K562 (cell line): ENCODE results near the gene YTHDC2. TPM values are rescaled to one million over a fixed set of nuclear protein-coding genes. Genes with fewer than 3 reads are reported as not detected.

Source experiments
- ATAC-seq: fragments of 200-7000 bp; cut with Tn5 transposase; 3 replicates; pipeline ENCODE4 v1.9.1; 2020; ENCODE audit warnings: moderate library complexity
- BruUV-seq: library from RNA; stranded (reverse); fragments of 400-500 nt; replicated peaks from 2 replicates; lab custom pipeline; 2021; lab: Mats Ljungman, UMichigan
- CTCF ChIA-PET: fragments of 300-600 bp; formaldehyde crosslinking; extraction: SDS; loops from one replicate; lab custom pipeline; 2021; ENCODE audit warnings: low intra/inter-chr PET ratio; lab: Yijun Ruan, JAX
- POLR2A ChIA-PET: fragments of 300-600, 350-650 bp; sonication (Branson Sonifier 250); formaldehyde crosslinking; extraction: SDS; loops from one replicate; lab custom pipeline; 2021; ENCODE audit warnings: antibody characterized with exemption, inconsistent platforms; lab: Yijun Ruan, JAX
- DNase-seq, 4 experiments: peaks; one replicate each; pipeline versions ENCODE4 v3.0.0 to v3.0.0-alpha.2; 2011 to 2018; ENCODE audit warnings: low spot score in 3 of 4, mixed read lengths in 3 of 4; ENCODE audit errors: extremely low read depth in 1 of 4
- FAIRE-seq: peaks from 2 replicates; lab custom pipeline; 2011; peaks lifted over from hg19 to GRCh38; lab: Jason Lieb, UNC
- H2AFZ ChIP-seq: 2 replicates; pipeline ENCODE4 v1.6.0; 2011; ENCODE audit warnings: low read depth, low read length, control low read depth, inconsistent platforms
- H3K27ac ChIP-seq: fragments of 200-600 bp; 3 replicates; pipeline ENCODE4 v1.8.0; 2011; ENCODE audit warnings: low read depth, mild to moderate bottlenecking, control low read depth, inconsistent platforms, low read length, moderate library complexity, mixed read lengths; ENCODE audit errors: extremely low read depth
- H3K27me3 ChIP-seq, 2 experiments: fragments of 300-600 bp in 1 of 2; 2 replicates in 1 of 2; 3 replicates in 1 of 2; pipeline versions ENCODE4 v1.6.0 to v1.8.0; 2011; ENCODE audit warnings: inconsistent platforms in 2 of 2, low read length in 2 of 2, mild to moderate bottlenecking in 1 of 2, mixed read lengths in 1 of 2, moderate library complexity in 1 of 2; ENCODE audit not compliant: control insufficient read depth in 2 of 2, insufficient read depth in 2 of 2
- H3K36me3 ChIP-seq: fragments of 300-600 bp; 3 replicates; pipeline ENCODE4 v1.8.0; 2011; ENCODE audit warnings: mild to moderate bottlenecking, low read length, inconsistent platforms; ENCODE audit not compliant: control insufficient read depth, insufficient read depth
- H3K4me1 ChIP-seq, 2 experiments: fragments of 200-600 bp in 1 of 2; replicated peaks in 1 of 2; 2 replicates in 1 of 2; 3 replicates in 1 of 2; pipeline versions ENCODE4 v1.5.1 to v1.8.0; 2011; ENCODE audit warnings: inconsistent platforms in 2 of 2, low read length in 2 of 2, mild to moderate bottlenecking in 1 of 2, mixed read lengths in 1 of 2, moderate library complexity in 1 of 2; ENCODE audit not compliant: control insufficient read depth in 2 of 2, insufficient read depth in 2 of 2
- H3K4me2 ChIP-seq: 2 replicates; pipeline ENCODE4 v1.6.1; 2011; ENCODE audit warnings: low read length, control low read depth, inconsistent platforms, mixed read lengths; ENCODE audit not compliant: insufficient read depth
- H3K4me3 ChIP-seq: fragments of 200-600 bp; sonication (generic), shearing (Covaris generic); 2 replicates; pipeline ENCODE4 v1.5.1; 2016; ENCODE audit warnings: control low read depth, inconsistent platforms
- H3K79me2 ChIP-seq: fragments of 200-600 bp; 3 replicates; pipeline ENCODE4 v1.8.0; 2011; ENCODE audit warnings: low read length, inconsistent platforms; ENCODE audit not compliant: control insufficient read depth, insufficient read depth
- H3K9ac ChIP-seq, 2 experiments: 2 replicates each; pipeline versions ENCODE4 v1.6.0 to v1.6.1; 2011; ENCODE audit warnings: low read depth in 2 of 2, low read length in 2 of 2, control low read depth in 1 of 2, inconsistent platforms in 1 of 2, mild to moderate bottlenecking in 1 of 2, mixed read lengths in 1 of 2; ENCODE audit not compliant: insufficient read depth in 1 of 2
- H3K9me1 ChIP-seq: one replicate; pipeline ENCODE4 v1.6.0; 2011; ENCODE audit warnings: inconsistent platforms, mild to moderate bottlenecking, low read length, moderate library complexity; ENCODE audit not compliant: control insufficient read depth, insufficient read depth
- H3K9me3 ChIP-seq: replicated peaks from 2 replicates; pipeline ENCODE4 v1.5.1; 2011; ENCODE audit warnings: low read depth, low read length, inconsistent platforms; ENCODE audit not compliant: control insufficient read depth, insufficient read depth
- H4K20me1 ChIP-seq: replicated peaks from 2 replicates; pipeline ENCODE4 v1.6.1; 2011; ENCODE audit warnings: low read length, inconsistent platforms, mixed read lengths; ENCODE audit not compliant: control insufficient read depth, insufficient read depth
- ETV6 ChIP-seq, 3 experiments: fragments of 150-350 bp in 1 of 3; sonication (generic) in 1 of 3; formaldehyde crosslinking in 1 of 3; IDR thresholded peaks; 2 replicates each; pipeline versions ENCODE4 v1.6.1 to v1.8.0; 2014 to 2022; ENCODE audit warnings: borderline replicate concordance in 2 of 3, low read depth in 2 of 3, antibody characterized with exemption in 1 of 3, low read length in 1 of 3, mild to moderate bottlenecking in 1 of 3, missing genetic modification reagents in 1 of 3
- KHSRP ChIP-seq: fragments of 450-650 bp; IDR thresholded peaks from 2 replicates; pipeline ENCODE4 v1.6.1; 2017
- MCM2 ChIP-seq: fragments of 450-650 bp; IDR thresholded peaks from 2 replicates; pipeline ENCODE4 v1.6.1; 2017; ENCODE audit warnings: low read depth, mild to moderate bottlenecking
- NCOR1 ChIP-seq: fragments of 450-650 bp; IDR thresholded peaks from 2 replicates; pipeline ENCODE4 v1.6.1; 2016; ENCODE audit warnings: mild to moderate bottlenecking, moderate library complexity
- RBFOX2 ChIP-seq: fragments of 200-400 bp; formaldehyde crosslinking; IDR thresholded peaks from 2 replicates; pipeline ENCODE4 v1.6.1; 2017; ENCODE audit warnings: low read depth, mild to moderate bottlenecking, low read length, moderate library complexity
- TBP ChIP-seq: optimal IDR thresholded peaks from 2 replicates; pipeline ENCODE3; 2011; ENCODE audit warnings: low read depth, low read length, improper control_type of control experiment
- WGBS: fragments of 100-300 bp; shearing (Covaris generic); methylation state at CpG from one replicate; pipeline ENCODE4 v1.1.6; 2016; ENCODE audit warnings: low coverage, mixed read lengths; ENCODE audit not compliant: insufficient coverage; ENCODE audit errors: missing lambda C conversion rate; 5-methylcytosine and 5-hydroxymethylcytosine counted together
- in situ Hi-C: fragments of 300-500 bp; cut with MboI; formaldehyde crosslinking; loops from 4 replicates; pipeline ENCODE4 v1.15.0; 2018; ENCODE audit warnings: inconsistent platforms, mixed read lengths
- intact Hi-C: fragments of 100-400 bp; cut with micrococcal nuclease; formaldehyde crosslinking; loops from 2 replicates; pipeline ENCODE4 v1.14.2; 2022
- polyA plus RNA-seq, 8 experiments: library from polyadenylated mRNA; depleted of rRNA in 4 of 8; stranded (reverse) in 5 of 8; unstranded in 3 of 8; fragments of >200 nt; fragmentation: Nextera tagmentation in 2 of 8; fragmentation: Illumina TruSeq in 1 of 8; extraction: Ambion mirVana in 2 of 8; extraction: Trizol in 1 of 8; gene quantifications; 2 replicates each; pipeline versions ENCODE4 v1.2.1 to v1.2.3, GENCODE V29; 2011 to 2014; ENCODE audit warnings: inconsistent platforms in 1 of 8, missing spikeins in 1 of 8
- total RNA-seq, 7 experiments: library from RNA; depleted of rRNA in 6 of 7; stranded (reverse); fragments of >200 nt in 6 of 7; fragmentation: Illumina TruSeq in 2 of 7; extraction: Trizol in 2 of 7; gene quantifications; 2 replicates each; pipeline versions ENCODE4 v1.2.1 to v1.2.3, GENCODE V29; 2011 to 2021; ENCODE audit warnings: low replicate concordance in 1 of 7

YTHDC2 gene
- total and polyA plus RNA-seq, 9 of the 15 experiments (the other 6 are each of a cell fraction or from before 2014, with no cell fraction given) = 2.7 to 21.6 (median 15.9) TPM

DNA sequence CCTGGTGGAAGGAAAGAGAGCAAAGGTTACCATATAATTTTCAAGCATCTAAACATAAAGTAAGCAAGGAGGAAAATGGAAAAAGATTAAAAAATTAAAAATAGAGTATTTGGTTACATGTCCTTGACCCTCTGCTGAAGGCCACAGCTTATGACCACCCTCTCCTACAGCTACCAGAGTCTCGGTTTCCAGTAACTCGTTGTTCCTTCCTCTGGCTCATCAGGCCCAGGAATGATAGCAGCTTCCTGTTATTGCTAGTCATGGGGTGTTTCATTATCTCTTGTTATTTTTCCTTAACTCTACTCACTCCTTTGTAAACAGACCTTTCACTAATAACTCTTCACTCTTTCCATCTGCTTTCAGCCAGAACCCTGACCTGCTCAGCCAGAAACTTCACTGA, 102.2 kb downstream of the YTHDC2 start:
- POLR2A ChIA-PET = interaction anchor here (0.6 to 1.2 kb wide), 2 partner anchors 23 to 44 kb away, joined by 3 read pairs; no protein-coding TSS in a partner anchor
- in situ Hi-C loops = no loop called here

DNA sequence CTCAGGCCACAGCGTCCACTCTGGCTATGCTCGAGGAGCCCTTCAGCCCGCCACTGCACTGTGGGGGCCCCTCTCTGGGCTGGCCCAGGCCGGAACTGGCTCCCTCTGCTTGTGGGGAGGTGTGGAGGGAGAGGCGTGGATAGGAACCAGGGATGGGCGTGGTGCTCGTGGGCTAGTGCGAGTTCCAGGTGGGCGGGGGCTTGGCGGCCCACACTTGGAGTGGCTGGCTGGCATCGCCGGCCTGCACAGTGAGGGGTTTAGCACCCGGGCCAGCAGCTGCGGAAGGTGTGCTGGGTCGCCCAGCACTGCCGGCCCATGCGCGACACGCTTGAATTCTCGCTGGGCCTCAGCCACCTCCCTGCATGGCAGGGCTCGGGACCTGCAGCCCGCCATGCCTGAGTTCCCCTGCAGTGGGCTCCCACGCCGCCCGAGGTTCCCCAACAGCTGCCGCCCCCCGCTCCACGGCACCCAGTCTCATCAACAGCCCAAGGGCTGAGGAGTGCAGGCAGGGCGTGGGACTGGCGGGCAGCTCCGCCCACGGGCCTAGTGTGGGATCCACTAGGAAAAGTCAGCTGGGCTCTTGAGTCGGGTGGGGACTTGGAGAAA, 103.8 kb downstream of the YTHDC2 start:
- in situ Hi-C loops (no loop called here), intact Hi-C loops (loop anchor here (10.0 kb wide), 2 partner anchors 1168 to 1968 kb away; no protein-coding TSS in a partner anchor)
- Histone ChIP-seq H3K9ac (no peak overlapping the region), H3K4me3 (no peak overlapping the region), H2AFZ (no peak overlapping the region), H3K79me2 (no peaks in the 10 kb centered on the region), H3K4me1 (peaks cover 0 to 6% of the 10 kb centered on the region in 2 experiments; a peak in 1 of 5 replicates), H3K27ac (no peak overlapping the region), H3K27me3 (no peaks in the 10 kb centered on the region), H3K9me3 (no peaks in the 10 kb centered on the region), H3K9me1 (no peaks in the 10 kb centered on the region), H4K20me1 (no peaks in the 10 kb centered on the region), H3K36me3 (no peaks in the 10 kb centered on the region), H3K4me2 (no peak overlapping the region)
- FAIRE-seq (no peak), ATAC-seq (no peak), DNase-seq (no peak)
- CTCF ChIA-PET = no interaction called here
- POLR2A ChIA-PET = interaction anchor here (0.6 to 0.9 kb wide), 2 partner anchors 35 to 1935 kb away, joined by 3 to 5 read pairs; no protein-coding TSS in a partner anchor
- BruUV-seq = no TSS peak
- WGBS = 18% methylated on average over 26 of the region's 33 CpGs
- TF ChIP-seq ETV6 (IDR thresholded peaks at IDR 0.05; ENCODE audit: borderline replicate concordance in 1 of 2, low read depth in 2 of 2, low read length in 1 of 2) (no peak), ETV6 (CRISPR knock-in tag; IDR thresholded peaks at IDR 0.05; ENCODE audit: borderline replicate concordance) (no peak), KHSRP (no peak), TBP (no peak), NCOR1 (no peak), MCM2 (no peak)

More for the DNA sequence above, 102.2 kb downstream of the YTHDC2 start:
- CTCF ChIA-PET = no interaction called here
- no peaks in the 10 kb centered on the region for H3K27me3 ChIP-seq
- no peak for TF ChIP-seq RBFOX2
- TF ChIP-seq, all 486 proteins: peak for 0
- no peak overlapping the region for H2AFZ ChIP-seq
- no peak overlapping the region for H3K27ac ChIP-seq
- intact Hi-C loops = loop anchor here (10.0 kb wide), 2 partner anchors 1169 to 1969 kb away; no protein-coding TSS in a partner anchor
- no peaks in the 10 kb centered on the region for H3K9me1 ChIP-seq
- no peak for DNase-seq
- H3K4me1 ChIP-seq = peaks cover 0 to 6% of the 10 kb centered on the region in 2 experiments; a peak in 1 of 5 replicates
- H3K36me3 ChIP-seq = no peaks in the 10 kb centered on the region
- no peak overlapping the region for H3K9ac ChIP-seq
- H3K4me2 ChIP-seq = no peak overlapping the region
- H4K20me1 ChIP-seq = no peaks in the 10 kb centered on the region
- no peak overlapping the region for H3K4me3 ChIP-seq
- no peaks in the 10 kb centered on the region for H3K79me2 ChIP-seq
- 0% methylated on average over 2 of the region's 2 CpGs for WGBS
- H3K9me3 ChIP-seq = no peaks in the 10 kb centered on the region
- no TSS peak for BruUV-seq
- FAIRE-seq = no peak
- no peak for ATAC-seq
